ENCODE results near the gene SYNJ2.
A peak's percentile ranks its signal among the peaks of the same experiment; 100 is the strongest.

The SYNJ2 gene

GRCh38 chr6:157987788-157988699 is 6.4 kb downstream of the SYNJ2 start:
- H3K4me1 ChIP-seq (ENCODE audit: low read length) = peaks cover 14% of the 10 kb centered on the region
- H3K27me3 ChIP-seq (ENCODE audit: low read depth, low read length) = no peaks in the 10 kb centered on the region
- H3K79me2 ChIP-seq (ENCODE audit: low read length) = peaks cover 46% of the 10 kb centered on the region
- no peak overlapping the region for H3K4me2 ChIP-seq (ENCODE audit: low read length)
- H3K9ac ChIP-seq (ENCODE audit: low read length) = no peak overlapping the region
- H2AFZ ChIP-seq (ENCODE audit: low read depth, low read length) = no peak overlapping the region
- no peaks in the 10 kb centered on the region for H3K36me3 ChIP-seq (replicated peaks; ENCODE audit: low read depth, low read length)
- no peak overlapping the region for H3K27ac ChIP-seq (ENCODE audit: low read length)
- H4K20me1 ChIP-seq (ENCODE audit: insufficient read depth, low read length) = peaks cover 15% of the 10 kb centered on the region
- no peaks in the 10 kb centered on the region for H3K9me3 ChIP-seq (ENCODE audit: insufficient read depth, low read length)
- TF ChIP-seq EZH2phosphoT487 (IDR thresholded peaks at IDR 0.05; ENCODE audit: low read depth) (no peak), CTCF (IDR thresholded peaks at IDR 0.05; ENCODE audit: low read depth, low read length) (no peak)
- H3K4me3 ChIP-seq (ENCODE audit: low read length) = no peak overlapping the region

GRCh38 chr6:157988700-157989063 is 7.0 kb downstream of the SYNJ2 start:
- H3K4me1 ChIP-seq (ENCODE audit: low read length) = peaks cover 9% of the 10 kb centered on the region
- TF ChIP-seq CTCF (IDR thresholded peaks at IDR 0.05; ENCODE audit: low read depth, low read length) (no peak), EZH2phosphoT487 (IDR thresholded peaks at IDR 0.05; ENCODE audit: low read depth) (no peak)

GRCh38 chr6:157989541-157990289 is 8.1 kb downstream of the SYNJ2 start:
- Histone ChIP-seq H3K27me3 (ENCODE audit: low read depth, low read length) (no peaks in the 10 kb centered on the region), H3K27ac (ENCODE audit: low read length) (no peak overlapping the region), H3K4me1 (ENCODE audit: low read length) (peaks cover 9% of the 10 kb centered on the region), H3K79me2 (ENCODE audit: low read length) (peaks cover 41% of the 10 kb centered on the region), H3K9me3 (ENCODE audit: insufficient read depth, low read length) (no peaks in the 10 kb centered on the region), H3K9ac (ENCODE audit: low read length) (no peak overlapping the region), H3K4me2 (ENCODE audit: low read length) (peak overlapping the region; percentile 39; the same call in 1 of the 2 replicates), H4K20me1 (ENCODE audit: insufficient read depth, low read length) (peaks cover 14% of the 10 kb centered on the region), H3K4me3 (ENCODE audit: low read length) (no peak overlapping the region), H3K36me3 (replicated peaks; ENCODE audit: low read depth, low read length) (no peaks in the 10 kb centered on the region), H2AFZ (ENCODE audit: low read depth, low read length) (no peak overlapping the region)
- TF ChIP-seq EZH2phosphoT487 (IDR thresholded peaks at IDR 0.05; ENCODE audit: low read depth) (no peak), CTCF (IDR thresholded peaks at IDR 0.05; ENCODE audit: low read depth, low read length) (no peak)

More at GRCh38 chr6:157988700-157989063, 7.0 kb downstream of the SYNJ2 start:
- H3K27ac ChIP-seq (ENCODE audit: low read length) = no peak overlapping the region
- H3K9me3 ChIP-seq (ENCODE audit: insufficient read depth, low read length) = no peaks in the 10 kb centered on the region
- H3K4me3 ChIP-seq (ENCODE audit: low read length) = no peak overlapping the region
- no peaks in the 10 kb centered on the region for H3K36me3 ChIP-seq (replicated peaks; ENCODE audit: low read depth, low read length)
- H3K9ac ChIP-seq (ENCODE audit: low read length) = no peak overlapping the region
- H2AFZ ChIP-seq (ENCODE audit: low read depth, low read length) = no peak overlapping the region
- H4K20me1 ChIP-seq (ENCODE audit: insufficient read depth, low read length) = peaks cover 14% of the 10 kb centered on the region
- peaks cover 43% of the 10 kb centered on the region for H3K79me2 ChIP-seq (ENCODE audit: low read length)
- H3K27me3 ChIP-seq (ENCODE audit: low read depth, low read length) = no peaks in the 10 kb centered on the region
- no peak overlapping the region for H3K4me2 ChIP-seq (ENCODE audit: low read length)
